GM23248 (cell line): ENCODE data around the gene PAK1. TPM values are rescaled to one million over a fixed set of nuclear protein-coding genes. Genes with fewer than 3 reads are reported as not detected.

ENCODE experiments used
- DNase-seq: peaks from one replicate; pipeline ENCODE4 v3.0.0-alpha.2; 2015
- H2AFZ ChIP-seq: fragments of 200-600 bp; sonication (generic); 2 replicates; pipeline ENCODE4 v1.6.1; 2016; ENCODE audit warnings: antibody characterized with exemption
- H3F3A ChIP-seq: fragments of 200-600 bp; sonication (generic); 2 replicates; pipeline ENCODE4 v1.6.1; 2016; ENCODE audit warnings: mild to moderate bottlenecking, antibody characterized with exemption, mixed run types; ENCODE audit not compliant: insufficient read depth
- H3K27ac ChIP-seq: fragments of 200-600 bp; sonication (generic); 2 replicates; pipeline ENCODE4 v1.5.1; 2016; ENCODE audit warnings: mild to moderate bottlenecking
- H3K27me3 ChIP-seq: fragments of 200-600 bp; sonication (generic); replicated peaks from 2 replicates; pipeline ENCODE4 v1.6.1; 2016; ENCODE audit warnings: mild to moderate bottlenecking; ENCODE audit not compliant: insufficient read depth
- H3K36me3 ChIP-seq: fragments of 200-600 bp; sonication (generic); 2 replicates; pipeline ENCODE4 v1.6.1; 2016; ENCODE audit warnings: low read depth, mild to moderate bottlenecking
- H3K4me1 ChIP-seq: fragments of 200-600 bp; sonication (generic); 2 replicates; pipeline ENCODE4 v1.6.1; 2016; ENCODE audit warnings: mild to moderate bottlenecking; ENCODE audit not compliant: insufficient read depth
- H3K4me2 ChIP-seq: fragments of 200-600 bp; sonication (generic); one replicate; pipeline ENCODE4 v1.6.1; 2016; ENCODE audit warnings: mild to moderate bottlenecking; ENCODE audit not compliant: unreplicated experiment
- H3K4me3 ChIP-seq: fragments of 200-600 bp; sonication (generic); 2 replicates; pipeline ENCODE4 v1.5.1; 2016; ENCODE audit warnings: mild to moderate bottlenecking
- H3K79me2 ChIP-seq: fragments of 200-600 bp; sonication (generic); 2 replicates; pipeline ENCODE4 v1.6.1; 2016; ENCODE audit warnings: mild to moderate bottlenecking; ENCODE audit not compliant: insufficient read depth
- H3K9ac ChIP-seq: fragments of 200-600 bp; sonication (generic); 2 replicates; pipeline ENCODE4 v1.6.1; 2016; ENCODE audit warnings: mild to moderate bottlenecking
- H3K9me2 ChIP-seq: fragments of 200-600 bp; sonication (generic); 2 replicates; pipeline ENCODE4 v1.6.1; 2016; ENCODE audit warnings: mixed run types, mild to moderate bottlenecking, moderate library complexity; ENCODE audit not compliant: insufficient read depth
- H3K9me3 ChIP-seq: fragments of 200-600 bp; sonication (generic); one replicate; pipeline ENCODE4 v1.6.1; 2017; ENCODE audit warnings: low read depth
- H4K20me1 ChIP-seq: fragments of 200-600 bp; sonication (generic); 2 replicates; pipeline ENCODE4 v1.6.0; 2016; ENCODE audit not compliant: insufficient read depth
- EZH2 ChIP-seq: fragments of 200-600 bp; sonication (generic); IDR thresholded peaks from 2 replicates; pipeline ENCODE4 v1.6.1; 2018; ENCODE audit warnings: antibody characterized with exemption, mild to moderate bottlenecking; ENCODE audit not compliant: insufficient read depth, poor library complexity, severe bottlenecking
- EZH2phosphoT487 ChIP-seq: fragments of 200-600 bp; sonication (generic); IDR thresholded peaks from 2 replicates; pipeline ENCODE4 v1.6.1; 2018; ENCODE audit warnings: antibody characterized with exemption, moderate library complexity, mild to moderate bottlenecking, low read depth; ENCODE audit not compliant: insufficient read depth
- WGBS, 2 experiments: methylation state at CpG; one replicate each; pipeline ENCODE4 v1.1.6; 2015 to 2017; ENCODE audit warnings: low lambda C conversion rate in 2 of 2, low coverage in 1 of 2; ENCODE audit errors: missing lambda C conversion rate in 2 of 2; 5-methylcytosine and 5-hydroxymethylcytosine counted together
- in situ Hi-C: fragments of 300-500 bp; cut with MboI; formaldehyde crosslinking; loops from 2 replicates; pipeline ENCODE4 v1.15.0; 2020
- polyA plus RNA-seq: library from polyadenylated mRNA; unstranded; fragments of >200 nt; fragmentation: Nextera tagmentation; extraction: Ambion mirVana; gene quantifications from 2 replicates; pipeline ENCODE4 v1.2.1, GENCODE V29; 2016
- total RNA-seq: library from RNA; depleted of rRNA; stranded (reverse); fragments of >200 nt; shearing (Covaris generic); gene quantifications from 2 replicates; pipeline ENCODE4 v1.2.3, GENCODE V29; 2014

Gene PAK1
- total and polyA plus RNA-seq, 2 experiments from 2014 or later: 20.3 to 23.8 TPM

- TF ChIP-seq EZH2: no peak
- no peak for TF ChIP-seq EZH2phosphoT487
- peaks cover 24% of the 10 kb centered on the region; the same call in 1 of the 2 replicates for H3K27me3 ChIP-seq
Measured at GRCh38 chr11:77510851-77511250, 37.0 kb upstream of the PAK1 start.

GRCh38 chr11:77510095-77510494, 36.2 kb upstream of the PAK1 start:
- no peak for DNase-seq
- Histone ChIP-seq H3K4me1 (no peaks in the 10 kb centered on the region), H3K9ac (no peak overlapping the region), H3K4me2 (no peak overlapping the region), H3K4me3 (no peak overlapping the region), H2AFZ (no peak overlapping the region), H3K9me2 (no peaks in the 10 kb centered on the region), H3K9me3 (no peaks in the 10 kb centered on the region), H4K20me1 (no peaks in the 10 kb centered on the region), H3K79me2 (no peaks in the 10 kb centered on the region), H3K36me3 (no peaks in the 10 kb centered on the region), H3K27me3 (peaks cover 18% of the 10 kb centered on the region; the same call in 1 of the 2 replicates), H3F3A (no peaks in the 10 kb centered on the region), H3K27ac (no peak overlapping the region)
- 69 to 72% methylated on average over 3 of the region's 3 CpGs for WGBS, 2 experiments
- no peak for TF ChIP-seq EZH2
- TF ChIP-seq EZH2phosphoT487: no peak
- in situ Hi-C loops: no loop called here

More at GRCh38 chr11:77510851-77511250, 37.0 kb upstream of the PAK1 start:
- H3K4me1 ChIP-seq: no peaks in the 10 kb centered on the region
- in situ Hi-C loops: no loop called here
- 86 to 89% methylated on average over 1 of the region's 1 CpG for WGBS, 2 experiments
- no peaks in the 10 kb centered on the region for H3K79me2 ChIP-seq
- no peak overlapping the region for H3K4me2 ChIP-seq
- no peak overlapping the region for H3K27ac ChIP-seq
- H3F3A ChIP-seq: no peaks in the 10 kb centered on the region
- no peaks in the 10 kb centered on the region for H3K9me2 ChIP-seq
- H3K9me3 ChIP-seq: no peaks in the 10 kb centered on the region
- DNase-seq: no peak
- H3K4me3 ChIP-seq: no peak overlapping the region
- no peak overlapping the region for H2AFZ ChIP-seq
- no peaks in the 10 kb centered on the region for H3K36me3 ChIP-seq
- no peak overlapping the region for H3K9ac ChIP-seq
- no peaks in the 10 kb centered on the region for H4K20me1 ChIP-seq

GRCh38 chr11:77508019-77508418, 34.1 kb upstream of the PAK1 start:
- WGBS, 2 experiments: 44% methylated on average over 2 of the region's 2 CpGs
- no peak overlapping the region for H2AFZ ChIP-seq
- peaks cover 5% of the 10 kb centered on the region; the same call in 1 of the 2 replicates for H3F3A ChIP-seq
- no peaks in the 10 kb centered on the region for H3K9me3 ChIP-seq
- H3K9me2 ChIP-seq: no peaks in the 10 kb centered on the region
- in situ Hi-C loops: no loop called here
- DNase-seq: peak; percentile 7
- peaks cover 18% of the 10 kb centered on the region; the same call in 1 of the 2 replicates for H3K27me3 ChIP-seq
- no peak overlapping the region for H3K27ac ChIP-seq
- no peak overlapping the region for H3K4me3 ChIP-seq
- TF ChIP-seq EZH2phosphoT487 (no peak), EZH2 (no peak)
- no peaks in the 10 kb centered on the region for H3K36me3 ChIP-seq
- no peak overlapping the region for H3K9ac ChIP-seq
- H3K4me1 ChIP-seq: peaks cover 5% of the 10 kb centered on the region
- no peaks in the 10 kb centered on the region for H4K20me1 ChIP-seq
- H3K4me2 ChIP-seq: no peak overlapping the region
- H3K79me2 ChIP-seq: no peaks in the 10 kb centered on the region

GRCh38 chr11:77506857-77507256, 33.0 kb upstream of the PAK1 start:
- H3K4me2 ChIP-seq: no peak overlapping the region
- peaks cover 14% of the 10 kb centered on the region; the same call in 1 of the 2 replicates for H3K27me3 ChIP-seq
- no peak for DNase-seq
- no peaks in the 10 kb centered on the region for H3K79me2 ChIP-seq
- H3K36me3 ChIP-seq: no peaks in the 10 kb centered on the region
- 67 to 78% methylated on average over 2 of the region's 2 CpGs for WGBS, 2 experiments
- H3F3A ChIP-seq: peaks cover 7% of the 10 kb centered on the region; the same call in 1 of the 2 replicates
- no peak overlapping the region for H3K9ac ChIP-seq
- TF ChIP-seq EZH2 (no peak), EZH2phosphoT487 (no peak)
- H2AFZ ChIP-seq: no peak overlapping the region
- H4K20me1 ChIP-seq: no peaks in the 10 kb centered on the region
- no peaks in the 10 kb centered on the region for H3K9me2 ChIP-seq
- no peak overlapping the region for H3K4me3 ChIP-seq
- peaks cover 17% of the 10 kb centered on the region for H3K4me1 ChIP-seq
- in situ Hi-C loops: no loop called here
- no peaks in the 10 kb centered on the region for H3K9me3 ChIP-seq
- no peak overlapping the region for H3K27ac ChIP-seq
